ENCODE data around the gene SLC12A3. TPM values are rescaled to one million over a fixed set of nuclear protein-coding genes. Genes with fewer than 3 reads are reported as not detected.
"Not testable (repeated sequence)": the region's sequence is repeated elsewhere in the genome, so short reads cannot be mapped to it uniquely, and the experiment has no call there.

SLC12A3 gene
- total RNA-seq, 1 experiment from 2014 or later = not detected

- H3K36me3 ChIP-seq = no peaks in the 10 kb centered on the region
- no peak for DNase-seq
- no peaks in the 10 kb centered on the region for H3K27me3 ChIP-seq
- no peaks in the 10 kb centered on the region for H3K9me3 ChIP-seq
- no peak overlapping the region for H3K4me3 ChIP-seq
Observed at GRCh38 chr16:56877486-56878182, 12.6 kb downstream of the SLC12A3 start.

GRCh38 chr16:56878282-56878854 is 13.4 kb downstream of the SLC12A3 start:
- no peaks in the 10 kb centered on the region for H3K27me3 ChIP-seq
- no peaks in the 10 kb centered on the region for H3K9me3 ChIP-seq

GRCh38 chr16:56879276-56879675 is 14.3 kb downstream of the SLC12A3 start:
- no peak for DNase-seq
- Histone ChIP-seq H3K9me3 (no peaks in the 10 kb centered on the region), H3K4me3 (no peak overlapping the region), H3K36me3 (no peaks in the 10 kb centered on the region), H3K27me3 (no peaks in the 10 kb centered on the region)

More at GRCh38 chr16:56878282-56878854, 13.4 kb downstream of the SLC12A3 start:
- no peak for DNase-seq
- no peaks in the 10 kb centered on the region for H3K36me3 ChIP-seq
- no peak overlapping the region for H3K4me3 ChIP-seq

GRCh38 chr16:56880176-56880575 is 15.2 kb downstream of the SLC12A3 start:
- Histone ChIP-seq H3K27me3 (no peaks in the 10 kb centered on the region), H3K4me3 (no peak overlapping the region), H3K36me3 (no peaks in the 10 kb centered on the region), H3K9me3 (no peaks in the 10 kb centered on the region)
- no peak for DNase-seq

- H3K9me3 ChIP-seq = no peaks in the 10 kb centered on the region
- H3K36me3 ChIP-seq = no peaks in the 10 kb centered on the region
- H3K27me3 ChIP-seq = no peaks in the 10 kb centered on the region
- no peak for DNase-seq
- no peak overlapping the region for H3K4me3 ChIP-seq
Observed at GRCh38 chr16:56880685-56881084, 15.7 kb downstream of the SLC12A3 start.

- Histone ChIP-seq H3K27me3 (no peaks in the 10 kb centered on the region), H3K36me3 (no peaks in the 10 kb centered on the region), H3K4me3 (no peak overlapping the region), H3K9me3 (no peaks in the 10 kb centered on the region)
- DNase-seq = no peak
Observed at GRCh38 chr16:56882077-56882800, 17.2 kb downstream of the SLC12A3 start.

GRCh38 chr16:56883586-56883985 is 18.6 kb downstream of the SLC12A3 start:
- H3K27me3 ChIP-seq = no peaks in the 10 kb centered on the region
- no peaks in the 10 kb centered on the region for H3K9me3 ChIP-seq
- no peak for DNase-seq
- no peaks in the 10 kb centered on the region for H3K36me3 ChIP-seq
- no peak overlapping the region for H3K4me3 ChIP-seq

- Histone ChIP-seq H3K27me3 (no peaks in the 10 kb centered on the region), H3K9me3 (no peaks in the 10 kb centered on the region), H3K36me3 (no peaks in the 10 kb centered on the region), H3K4me3 (no peak overlapping the region)
- no peak for DNase-seq
Observed at GRCh38 chr16:56884026-56884582, 19.1 kb downstream of the SLC12A3 start.

- not testable (repeated sequence) for DNase-seq, H3K4me3 ChIP-seq, H3K27me3 ChIP-seq, H3K9me3 ChIP-seq, H3K36me3 ChIP-seq
Observed at GRCh38 chr16:56884929-56885328, 19.9 kb downstream of the SLC12A3 start.

- Histone ChIP-seq H3K27me3 (no peaks in the 10 kb centered on the region), H3K36me3 (no peaks in the 10 kb centered on the region), H3K4me3 (no peak overlapping the region), H3K9me3 (no peaks in the 10 kb centered on the region; the same call in 1 of the 2 replicates)
- no peak for DNase-seq
Observed at GRCh38 chr16:56885446-56886162, 20.6 kb downstream of the SLC12A3 start.

GRCh38 chr16:56886296-56886695 is 21.3 kb downstream of the SLC12A3 start:
- H3K27me3 ChIP-seq = no peaks in the 10 kb centered on the region
- no peaks in the 10 kb centered on the region for H3K36me3 ChIP-seq

GRCh38 chr16:56886826-56887225 is 21.8 kb downstream of the SLC12A3 start:
- no peak for DNase-seq
- Histone ChIP-seq H3K36me3 (no peaks in the 10 kb centered on the region), H3K9me3 (no peaks in the 10 kb centered on the region; the same call in 1 of the 2 replicates), H3K4me3 (no peak overlapping the region), H3K27me3 (no peaks in the 10 kb centered on the region)

More at GRCh38 chr16:56886296-56886695, 21.3 kb downstream of the SLC12A3 start:
- H3K9me3 ChIP-seq = no peaks in the 10 kb centered on the region; the same call in 1 of the 2 replicates
- DNase-seq = no peak
- H3K4me3 ChIP-seq = no peak overlapping the region

GRCh38 chr16:56888806-56889205 is 23.8 kb downstream of the SLC12A3 start:
- Histone ChIP-seq H3K27me3 (no peaks in the 10 kb centered on the region), H3K36me3 (no peaks in the 10 kb centered on the region), H3K9me3 (no peaks in the 10 kb centered on the region; the same call in 1 of the 2 replicates), H3K4me3 (no peak overlapping the region)
- DNase-seq = no peak

- no peaks in the 10 kb centered on the region for H3K27me3 ChIP-seq
- DNase-seq = no peak
- no peaks in the 10 kb centered on the region; the same call in 1 of the 2 replicates for H3K9me3 ChIP-seq
- no peaks in the 10 kb centered on the region for H3K36me3 ChIP-seq
- H3K4me3 ChIP-seq = no peak overlapping the region
Observed at GRCh38 chr16:56889206-56889605, 24.2 kb downstream of the SLC12A3 start.

- no peaks in the 10 kb centered on the region for H3K27me3 ChIP-seq
- no peaks in the 10 kb centered on the region for H3K36me3 ChIP-seq
- H3K9me3 ChIP-seq = no peaks in the 10 kb centered on the region; the same call in 1 of the 2 replicates
- DNase-seq = no peak
- no peak overlapping the region for H3K4me3 ChIP-seq
Observed at GRCh38 chr16:56891685-56892084, 26.7 kb downstream of the SLC12A3 start.

GRCh38 chr16:56892705-56893104 is 27.7 kb downstream of the SLC12A3 start:
- H3K27me3 ChIP-seq = no peaks in the 10 kb centered on the region
- no peaks in the 10 kb centered on the region; the same call in 1 of the 2 replicates for H3K9me3 ChIP-seq
- no peaks in the 10 kb centered on the region for H3K36me3 ChIP-seq
- no peak for DNase-seq
- H3K4me3 ChIP-seq = no peak overlapping the region
